ENCODE results near the gene COL9A3. TPM values are rescaled to one million over a fixed set of nuclear protein-coding genes. Genes with fewer than 3 reads are reported as not detected.

COL9A3 gene
- polyA plus RNA-seq, 1 donor from 2014 or later, result 3.1 TPM

DNA sequence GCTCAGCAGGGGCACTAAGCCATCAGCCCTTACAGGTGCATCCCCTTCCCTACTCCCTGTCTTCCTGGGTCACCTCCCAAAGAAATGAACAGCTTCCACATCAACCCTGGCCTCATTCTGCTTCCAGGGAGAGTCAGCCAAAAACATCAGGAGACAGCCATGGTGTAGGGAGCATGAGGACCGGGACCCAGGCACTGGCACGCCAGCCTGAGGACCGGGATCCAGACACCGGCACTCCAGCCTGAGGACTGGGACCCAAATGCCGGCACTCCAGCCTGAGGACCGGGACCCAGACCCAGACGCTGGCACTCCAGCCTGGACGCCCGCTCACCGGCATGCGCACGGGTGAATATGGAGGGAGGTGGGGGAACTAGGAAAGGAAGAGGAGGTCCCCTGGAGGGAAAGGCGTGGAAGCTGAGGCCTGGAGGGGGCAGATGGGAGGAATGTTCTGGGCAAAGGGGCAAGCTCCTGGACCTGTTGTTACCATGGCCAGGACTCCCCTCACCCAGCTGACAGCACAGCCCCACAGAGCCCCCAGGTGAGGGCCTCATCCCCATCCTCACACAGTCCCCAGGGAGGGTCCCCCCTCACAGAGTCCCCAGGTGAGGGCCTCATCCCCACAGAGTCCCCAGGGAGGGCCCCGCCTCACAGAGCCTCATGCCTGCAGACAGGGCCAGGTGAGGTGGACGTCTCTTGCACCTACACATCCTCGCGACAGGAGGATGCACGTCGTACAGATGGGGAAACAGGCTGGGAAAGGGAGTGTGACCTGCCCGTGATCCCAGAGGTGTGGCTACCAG is 46.5 kb upstream of the COL9A3 start:
- no peak overlapping the region for H3K9ac ChIP-seq (ENCODE audit: low read length)
- no peak overlapping the region for H3K27ac ChIP-seq (ENCODE audit: low read length)
- no peak overlapping the region for H3K4me2 ChIP-seq (ENCODE audit: low read length)
- no peak overlapping the region for H2AFZ ChIP-seq (ENCODE audit: low read depth, low read length)
- H3K4me3 ChIP-seq (ENCODE audit: low read length), result no peak overlapping the region
- no peaks in the 10 kb centered on the region for H3K9me3 ChIP-seq (ENCODE audit: low read length)
- TF ChIP-seq MXI1 (conservative IDR thresholded peaks at IDR 0.05; ENCODE audit: poor library complexity, severe bottlenecking) (no peak), EZH2 (IDR thresholded peaks at IDR 0.05; ENCODE audit: borderline replicate concordance, insufficient read depth, low read length, poor library complexity, severe bottlenecking) (no peak), POLR2AphosphoS5 (IDR thresholded peaks at IDR 0.05) (no peak), RAD21 (conservative IDR thresholded peaks at IDR 0.05) (no peak), SMC3 (conservative IDR thresholded peaks at IDR 0.05; ENCODE audit: poor library complexity) (no peak), EP300 (conservative IDR thresholded peaks at IDR 0.05; ENCODE audit: poor library complexity, severe bottlenecking) (no peak), TAF1 (IDR thresholded peaks at IDR 0.05; ENCODE audit: low read depth) (no peak)
- TF ChIP-seq, protein P1, sequence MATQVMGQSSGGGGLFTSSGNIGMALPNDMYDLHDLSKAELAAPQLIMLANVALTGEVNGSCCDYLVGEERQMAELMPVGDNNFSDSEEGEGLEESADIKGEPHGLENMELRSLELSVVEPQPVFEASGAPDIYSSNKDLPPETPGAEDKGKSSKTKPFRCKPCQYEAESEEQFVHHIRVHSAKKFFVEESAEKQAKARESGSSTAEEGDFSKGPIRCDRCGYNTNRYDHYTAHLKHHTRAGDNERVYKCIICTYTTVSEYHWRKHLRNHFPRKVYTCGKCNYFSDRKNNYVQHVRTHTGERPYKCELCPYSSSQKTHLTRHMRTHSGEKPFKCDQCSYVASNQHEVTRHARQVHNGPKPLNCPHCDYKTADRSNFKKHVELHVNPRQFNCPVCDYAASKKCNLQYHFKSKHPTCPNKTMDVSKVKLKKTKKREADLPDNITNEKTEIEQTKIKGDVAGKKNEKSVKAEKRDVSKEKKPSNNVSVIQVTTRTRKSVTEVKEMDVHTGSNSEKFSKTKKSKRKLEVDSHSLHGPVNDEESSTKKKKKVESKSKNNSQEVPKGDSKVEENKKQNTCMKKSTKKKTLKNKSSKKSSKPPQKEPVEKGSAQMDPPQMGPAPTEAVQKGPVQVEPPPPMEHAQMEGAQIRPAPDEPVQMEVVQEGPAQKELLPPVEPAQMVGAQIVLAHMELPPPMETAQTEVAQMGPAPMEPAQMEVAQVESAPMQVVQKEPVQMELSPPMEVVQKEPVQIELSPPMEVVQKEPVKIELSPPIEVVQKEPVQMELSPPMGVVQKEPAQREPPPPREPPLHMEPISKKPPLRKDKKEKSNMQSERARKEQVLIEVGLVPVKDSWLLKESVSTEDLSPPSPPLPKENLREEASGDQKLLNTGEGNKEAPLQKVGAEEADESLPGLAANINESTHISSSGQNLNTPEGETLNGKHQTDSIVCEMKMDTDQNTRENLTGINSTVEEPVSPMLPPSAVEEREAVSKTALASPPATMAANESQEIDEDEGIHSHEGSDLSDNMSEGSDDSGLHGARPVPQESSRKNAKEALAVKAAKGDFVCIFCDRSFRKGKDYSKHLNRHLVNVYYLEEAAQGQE (IDR thresholded peaks at IDR 0.05; ENCODE audit: borderline replicate concordance), result no peak
- TF ChIP-seq, protein P2, sequence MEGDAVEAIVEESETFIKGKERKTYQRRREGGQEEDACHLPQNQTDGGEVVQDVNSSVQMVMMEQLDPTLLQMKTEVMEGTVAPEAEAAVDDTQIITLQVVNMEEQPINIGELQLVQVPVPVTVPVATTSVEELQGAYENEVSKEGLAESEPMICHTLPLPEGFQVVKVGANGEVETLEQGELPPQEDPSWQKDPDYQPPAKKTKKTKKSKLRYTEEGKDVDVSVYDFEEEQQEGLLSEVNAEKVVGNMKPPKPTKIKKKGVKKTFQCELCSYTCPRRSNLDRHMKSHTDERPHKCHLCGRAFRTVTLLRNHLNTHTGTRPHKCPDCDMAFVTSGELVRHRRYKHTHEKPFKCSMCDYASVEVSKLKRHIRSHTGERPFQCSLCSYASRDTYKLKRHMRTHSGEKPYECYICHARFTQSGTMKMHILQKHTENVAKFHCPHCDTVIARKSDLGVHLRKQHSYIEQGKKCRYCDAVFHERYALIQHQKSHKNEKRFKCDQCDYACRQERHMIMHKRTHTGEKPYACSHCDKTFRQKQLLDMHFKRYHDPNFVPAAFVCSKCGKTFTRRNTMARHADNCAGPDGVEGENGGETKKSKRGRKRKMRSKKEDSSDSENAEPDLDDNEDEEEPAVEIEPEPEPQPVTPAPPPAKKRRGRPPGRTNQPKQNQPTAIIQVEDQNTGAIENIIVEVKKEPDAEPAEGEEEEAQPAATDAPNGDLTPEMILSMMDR (IDR thresholded peaks at IDR 0.05; ENCODE audit: poor library complexity, severe bottlenecking), result no peak
- no peaks in the 10 kb centered on the region for H4K20me1 ChIP-seq (ENCODE audit: insufficient read depth)
- H3K27me3 ChIP-seq (ENCODE audit: insufficient read depth, low read depth, low read length), result no peaks in the 10 kb centered on the region
- no peaks in the 10 kb centered on the region for H3F3A ChIP-seq (ENCODE audit: insufficient read depth, low read length, poor library complexity, severe bottlenecking)
- H3K79me2 ChIP-seq (replicated peaks; ENCODE audit: insufficient read depth, low read length), result no peaks in the 10 kb centered on the region
- H3K36me3 ChIP-seq (ENCODE audit: insufficient read depth, low read length), result no peaks in the 10 kb centered on the region
- no peaks in the 10 kb centered on the region for H3K9me2 ChIP-seq (ENCODE audit: insufficient read depth, low read length)

DNA sequence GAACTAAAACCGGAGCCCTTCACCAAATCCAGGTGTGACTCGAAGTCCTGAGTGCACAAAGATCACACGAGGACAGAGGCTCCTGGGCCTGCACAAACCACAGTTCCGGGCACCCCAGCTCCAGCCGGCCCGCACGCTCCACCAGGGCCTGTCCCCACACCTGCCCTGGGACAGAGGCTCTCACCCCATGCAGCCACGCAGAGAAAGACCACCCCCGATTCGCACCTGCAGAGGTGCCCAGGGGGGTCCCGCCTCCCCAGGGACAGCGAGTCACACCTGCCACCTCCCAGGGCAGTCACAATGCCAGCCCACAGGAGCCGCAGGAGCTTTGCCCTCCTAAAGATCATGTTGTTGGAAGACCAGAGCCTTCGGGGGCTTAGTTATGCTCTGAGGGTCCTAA is 45.9 kb upstream of the COL9A3 start:
- H3K4me3 ChIP-seq (ENCODE audit: low read length), result no peak overlapping the region
- no peaks in the 10 kb centered on the region for H3K9me3 ChIP-seq (ENCODE audit: low read length)
- no peaks in the 10 kb centered on the region for H3K36me3 ChIP-seq (ENCODE audit: insufficient read depth, low read length)
- no peaks in the 10 kb centered on the region for H3K27me3 ChIP-seq (ENCODE audit: insufficient read depth, low read depth, low read length)
- no peak overlapping the region for H3K27ac ChIP-seq (ENCODE audit: low read length)
- H3K9me2 ChIP-seq (ENCODE audit: insufficient read depth, low read length), result no peaks in the 10 kb centered on the region
- H3K79me2 ChIP-seq (replicated peaks; ENCODE audit: insufficient read depth, low read length), result no peaks in the 10 kb centered on the region
- no peaks in the 10 kb centered on the region for H3F3A ChIP-seq (ENCODE audit: insufficient read depth, low read length, poor library complexity, severe bottlenecking)
- no peaks in the 10 kb centered on the region for H4K20me1 ChIP-seq (ENCODE audit: insufficient read depth)
- H2AFZ ChIP-seq (ENCODE audit: low read depth, low read length), result no peak overlapping the region
- H3K9ac ChIP-seq (ENCODE audit: low read length), result no peak overlapping the region
- H3K4me2 ChIP-seq (ENCODE audit: low read length), result no peak overlapping the region
- TF ChIP-seq, protein P1 (IDR thresholded peaks at IDR 0.05; ENCODE audit: borderline replicate concordance), result no peak
- no peak for TF ChIP-seq EP300 (conservative IDR thresholded peaks at IDR 0.05; ENCODE audit: poor library complexity, severe bottlenecking)
- TF ChIP-seq, protein P2 (IDR thresholded peaks at IDR 0.05; ENCODE audit: poor library complexity, severe bottlenecking), result no peak
- TF ChIP-seq MXI1 (conservative IDR thresholded peaks at IDR 0.05; ENCODE audit: poor library complexity, severe bottlenecking), result no peak
- TF ChIP-seq POLR2AphosphoS5 (IDR thresholded peaks at IDR 0.05), result no peak

Measured in neural cell (in vitro differentiated cells).